C4-2B (cell line): Measurements from ENCODE around the gene BABAM2.

Experiments used
- H3K27ac ChIP-seq: fragments of 450-650 bp; 2 replicates; pipeline ENCODE4 v1.5.1; 2017
- ZFX ChIP-seq: fragments of 450-650 bp; IDR thresholded peaks from 2 replicates; pipeline ENCODE4 v1.6.1; 2017
- TF ChIP-seq, protein P1 (sequence below): fragments of 450-650 bp; conservative IDR thresholded peaks from 2 replicates; pipeline ENCODE4 v1.5.1; 2017; ENCODE audit warnings: mild to moderate bottlenecking

Gene BABAM2

DNA sequence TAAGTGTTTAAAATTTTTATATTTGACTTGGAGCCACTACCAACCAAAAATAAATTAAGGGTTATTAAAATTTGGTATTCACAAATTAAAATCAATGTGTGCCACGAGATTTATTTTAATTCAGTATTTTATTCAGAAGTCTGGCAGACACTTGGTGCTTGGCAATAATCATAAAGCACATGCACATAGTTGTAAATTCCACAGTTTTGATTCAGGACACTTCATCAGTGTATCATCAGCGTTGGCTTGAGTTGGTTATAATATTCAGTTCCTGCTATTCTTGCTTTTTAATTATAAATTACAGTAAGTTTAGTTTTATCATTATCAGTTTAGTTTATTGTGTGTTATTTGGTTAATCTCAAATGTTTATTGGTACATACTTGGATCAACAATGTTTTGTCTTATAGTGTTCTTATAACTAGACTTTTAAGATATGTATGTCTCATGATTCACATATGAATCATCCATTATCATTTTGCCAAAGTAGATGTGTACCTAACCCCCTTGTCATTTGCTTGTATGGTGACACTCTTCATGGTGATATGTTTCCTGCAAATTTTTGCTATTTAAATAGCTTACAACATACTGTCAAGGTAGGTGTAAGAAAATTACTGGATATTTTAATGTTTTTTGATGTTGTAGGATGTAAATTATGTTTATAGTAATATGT, 237.9 kb downstream of the BABAM2 start:
- TF ChIP-seq, protein P1, sequence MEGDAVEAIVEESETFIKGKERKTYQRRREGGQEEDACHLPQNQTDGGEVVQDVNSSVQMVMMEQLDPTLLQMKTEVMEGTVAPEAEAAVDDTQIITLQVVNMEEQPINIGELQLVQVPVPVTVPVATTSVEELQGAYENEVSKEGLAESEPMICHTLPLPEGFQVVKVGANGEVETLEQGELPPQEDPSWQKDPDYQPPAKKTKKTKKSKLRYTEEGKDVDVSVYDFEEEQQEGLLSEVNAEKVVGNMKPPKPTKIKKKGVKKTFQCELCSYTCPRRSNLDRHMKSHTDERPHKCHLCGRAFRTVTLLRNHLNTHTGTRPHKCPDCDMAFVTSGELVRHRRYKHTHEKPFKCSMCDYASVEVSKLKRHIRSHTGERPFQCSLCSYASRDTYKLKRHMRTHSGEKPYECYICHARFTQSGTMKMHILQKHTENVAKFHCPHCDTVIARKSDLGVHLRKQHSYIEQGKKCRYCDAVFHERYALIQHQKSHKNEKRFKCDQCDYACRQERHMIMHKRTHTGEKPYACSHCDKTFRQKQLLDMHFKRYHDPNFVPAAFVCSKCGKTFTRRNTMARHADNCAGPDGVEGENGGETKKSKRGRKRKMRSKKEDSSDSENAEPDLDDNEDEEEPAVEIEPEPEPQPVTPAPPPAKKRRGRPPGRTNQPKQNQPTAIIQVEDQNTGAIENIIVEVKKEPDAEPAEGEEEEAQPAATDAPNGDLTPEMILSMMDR, result no peak
- TF ChIP-seq ZFX, result no peak
- H3K27ac ChIP-seq, result no peak overlapping the region

DNA sequence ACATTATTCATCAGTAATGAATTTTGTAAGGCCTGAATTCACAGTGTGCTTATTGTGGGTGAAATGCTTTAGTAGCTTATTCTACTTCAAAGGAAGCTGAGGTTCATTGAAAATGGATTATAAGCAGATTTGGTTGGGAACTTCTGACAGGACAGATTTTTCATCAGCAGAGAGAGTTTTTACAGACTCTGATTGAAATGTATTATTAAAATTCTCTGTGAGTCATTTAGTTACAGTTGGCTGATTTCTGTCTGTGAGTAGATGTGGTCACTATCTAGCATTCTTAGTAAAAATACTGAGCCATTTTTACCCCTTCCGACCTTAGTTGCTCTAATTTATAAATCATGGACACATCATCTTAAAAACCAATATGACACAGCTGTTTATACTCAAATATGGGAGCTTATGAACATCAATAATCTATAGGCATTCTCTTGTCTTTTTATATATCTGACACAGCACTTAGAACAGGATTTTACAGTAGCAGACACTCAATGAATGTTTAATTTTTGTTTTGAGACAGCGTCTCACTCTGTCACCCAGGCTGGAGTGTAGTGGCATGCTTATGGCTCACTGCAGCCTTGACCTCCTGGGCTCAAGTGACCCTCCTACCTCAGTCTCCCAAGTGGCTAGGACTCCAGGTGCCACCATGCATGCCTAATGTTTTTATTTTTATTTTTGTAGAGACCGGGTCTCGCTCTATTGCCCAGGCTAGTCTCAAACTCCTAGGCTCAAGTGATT, 239.6 kb downstream of the BABAM2 start:
- no peak overlapping the region for H3K27ac ChIP-seq
- TF ChIP-seq, protein P1, result no peak
- TF ChIP-seq ZFX, result no peak

DNA sequence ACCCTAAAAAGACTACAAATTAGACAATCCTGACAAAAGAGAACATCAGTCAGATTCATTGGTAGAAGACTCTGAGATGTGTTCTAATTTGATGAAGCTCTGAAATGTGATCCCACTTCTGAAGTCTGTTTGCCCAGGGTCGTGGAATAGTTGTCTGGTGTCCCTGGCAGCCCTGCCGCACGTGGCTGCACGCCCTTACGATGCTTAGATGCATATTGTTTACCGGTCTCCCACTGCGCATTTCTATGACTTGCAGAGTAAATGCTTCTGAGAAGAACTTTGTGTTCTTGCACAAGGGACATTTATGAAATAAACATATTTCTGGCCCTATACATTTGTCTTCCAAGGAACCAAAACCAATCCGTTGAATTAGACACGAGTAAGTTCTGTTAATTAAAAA, 243.2 kb downstream of the BABAM2 start:
- no peak overlapping the region for H3K27ac ChIP-seq
- TF ChIP-seq, protein P1, result no peak
- TF ChIP-seq ZFX, result no peak

DNA sequence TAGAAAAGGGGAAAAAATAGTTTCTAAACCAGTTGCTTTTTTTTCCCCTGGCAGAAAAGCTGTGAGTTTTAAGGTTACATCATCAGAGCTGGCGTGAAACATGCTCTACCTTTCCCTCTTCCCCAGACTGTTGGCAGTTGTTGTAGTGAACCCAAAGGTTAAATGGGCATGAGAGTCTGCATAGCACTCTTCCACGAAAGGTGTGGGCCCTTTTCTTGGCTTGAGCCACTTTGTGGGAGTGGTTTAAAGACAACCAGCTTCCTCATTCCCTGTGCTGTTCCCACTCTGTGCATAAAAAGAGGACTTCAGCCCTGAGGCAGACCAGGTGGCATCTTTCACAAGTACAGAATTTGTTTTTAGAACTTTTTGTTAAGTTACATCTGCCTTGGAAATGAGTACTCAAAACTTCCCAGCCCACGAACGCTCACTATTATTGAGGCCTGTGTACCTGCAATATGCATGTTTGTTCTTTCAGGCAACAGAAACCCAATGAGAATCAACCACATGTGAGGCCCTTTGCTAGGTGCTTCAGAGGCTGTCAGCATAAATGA, 243.8 kb downstream of the BABAM2 start:
- H3K27ac ChIP-seq, result no peak overlapping the region
- TF ChIP-seq ZFX, result no peak
- TF ChIP-seq, protein P1, result no peak

DNA sequence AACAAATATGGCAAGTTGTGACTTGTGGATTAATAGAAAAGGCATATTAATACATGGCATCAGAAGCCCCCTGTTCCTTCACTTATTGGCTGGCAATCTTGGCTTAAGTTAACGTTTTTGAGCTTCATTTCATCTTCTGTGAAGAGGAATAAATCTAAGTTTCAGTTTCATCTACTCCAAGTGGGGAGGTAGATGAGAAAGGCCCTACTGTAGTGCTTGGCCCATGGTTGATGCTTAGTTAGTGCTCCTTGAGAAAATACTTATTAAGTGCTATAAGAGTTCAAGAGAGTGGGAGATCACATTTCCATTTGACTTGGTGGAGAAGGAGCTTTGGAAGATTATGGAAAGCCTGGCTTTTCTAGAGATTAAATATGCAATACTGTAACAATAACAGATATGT, 244.3 kb downstream of the BABAM2 start:
- no peak overlapping the region for H3K27ac ChIP-seq
- no peak for TF ChIP-seq ZFX
- TF ChIP-seq, protein P1, result no peak

DNA sequence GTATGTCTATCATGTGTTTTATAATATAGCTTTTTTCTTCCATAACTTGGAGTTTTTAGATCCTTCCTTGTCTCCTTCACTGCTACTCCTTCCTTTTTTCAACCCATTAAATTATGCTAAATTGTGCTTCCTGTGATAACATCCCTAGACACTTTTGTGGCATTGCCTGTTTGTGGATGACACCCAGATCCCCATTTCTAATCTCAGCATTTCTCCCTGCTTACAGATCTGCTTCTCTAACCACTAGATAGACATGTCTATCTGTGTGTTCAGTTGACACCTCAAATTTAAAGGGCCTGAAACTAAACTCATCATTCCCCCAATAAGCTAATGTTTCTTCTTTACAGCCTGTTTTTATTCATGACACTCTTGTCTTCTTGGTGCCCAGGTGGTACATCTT, 244.8 kb downstream of the BABAM2 start:
- H3K27ac ChIP-seq, result no peak overlapping the region
- TF ChIP-seq ZFX, result no peak
- TF ChIP-seq, protein P1, result no peak

DNA sequence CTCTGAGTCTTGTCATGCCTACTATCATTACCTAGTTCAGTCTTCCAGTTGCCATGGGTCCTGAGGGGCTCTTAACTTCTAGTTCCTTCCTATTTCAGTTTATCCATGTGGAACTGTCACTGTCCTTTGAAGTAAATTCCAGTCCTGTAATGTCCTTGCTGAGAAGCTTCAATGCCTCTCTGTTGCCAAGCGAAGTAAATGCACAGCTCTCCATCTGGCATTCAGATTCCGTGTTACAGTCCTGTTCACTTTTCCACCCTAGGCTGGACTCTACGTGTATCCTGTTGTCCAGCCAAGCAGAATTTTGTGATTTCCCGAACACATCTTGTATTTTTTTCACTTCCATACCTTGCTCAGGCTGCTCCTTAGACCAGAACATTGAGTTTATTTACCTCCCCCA, 245.3 kb downstream of the BABAM2 start:
- peak overlapping the region; percentile 20; the same call in 1 of the 2 replicates for H3K27ac ChIP-seq
- TF ChIP-seq, protein P1, result no peak
- no peak for TF ChIP-seq ZFX
